Activated B cell treated with CpG ODN at 0.5 μM for 24 hours (primary cell): Measurements from ENCODE around the gene CHAF1A. TPM values are rescaled to one million over a fixed set of nuclear protein-coding genes. Genes with fewer than 3 reads are reported as not detected.
A peak's percentile ranks its signal among the peaks of the same experiment; 100 is the strongest.

ENCODE experiments used
- ATAC-seq: fragments of 200-7000 bp; cut with Tn5 transposase; one replicate; pipeline ENCODE4 v1.10.0; 2021; ENCODE audit warnings: low read depth, mild to moderate bottlenecking, moderate library complexity
- CTCF ChIA-PET: fragments of 350-600 bp; sonication (Branson Sonifier 250); formaldehyde crosslinking; loops from one replicate; lab custom pipeline; 2021; ENCODE audit warnings: antibody characterized with exemption; lab: Charles Lee
- POLR2A ChIA-PET: fragments of 350-600 bp; sonication (Branson Sonifier 250); formaldehyde crosslinking; loops from one replicate; lab custom pipeline; 2021; ENCODE audit warnings: antibody characterized with exemption; lab: Charles Lee
- DNase-seq: peaks from one replicate; pipeline ENCODE4 v3.0.0; 2022
- H3K27ac Mint-ChIP-seq: one replicate; pipeline ENCODE4 v1.8.0; 2020; ENCODE audit warnings: mixed read lengths
- H3K27me3 Mint-ChIP-seq: one replicate; pipeline ENCODE4 v1.8.0; 2021; ENCODE audit warnings: mixed read lengths
- H3K36me3 Mint-ChIP-seq: one replicate; pipeline ENCODE4 v1.8.0; 2021; ENCODE audit warnings: low read depth, mixed read lengths
- H3K4me1 Mint-ChIP-seq: one replicate; pipeline ENCODE4 v1.8.0; 2021; ENCODE audit warnings: mixed read lengths
- H3K4me3 Mint-ChIP-seq: one replicate; pipeline ENCODE4 v1.8.0; 2020; ENCODE audit warnings: mild to moderate bottlenecking, mixed read lengths
- H3K9me3 Mint-ChIP-seq: one replicate; pipeline ENCODE4 v1.8.0; 2020; ENCODE audit warnings: mixed read lengths
- CTCF ChIP-seq: fragments of 200-600 bp; IDR thresholded peaks from one replicate; pipeline ENCODE4 v1.8.0; 2022; ENCODE audit warnings: antibody characterized with exemption, mild to moderate bottlenecking
- intact Hi-C: fragments of 100-400 bp; cut with micrococcal nuclease; formaldehyde crosslinking; loops from one replicate; pipeline ENCODE4 v1.15.1; 2024
- total RNA-seq: library from RNA; stranded (reverse); gene quantifications from 2 replicates; pipeline ENCODE4 v1.2.3, GENCODE V29; 2022

The CHAF1A gene
- total RNA-seq, 1 donor from 2014 or later = 19.2 TPM

GRCh38 chr19:4366666-4367335, 35.6 kb upstream of the CHAF1A start:
- CTCF ChIA-PET = interaction anchor here (4.2 kb wide), 1 partner anchor 34 kb away, joined by 31 read pairs; the partner anchor contains the start of gene SH3GL1

GRCh38 chr19:4367336-4367723, 35.1 kb upstream of the CHAF1A start:
- intact Hi-C loops = loop anchor here (5.0 kb wide), 1 partner anchor 105 kb away; the partner anchor contains the start of gene HDGFL2
- ChIA-PET POLR2A (interaction anchor here (1.0 to 1.8 kb wide), 2 partner anchors 12 to 24 kb away, joined by 3 to 10 read pairs; partner anchors contain the start of gene MPND), CTCF (interaction anchor here (4.2 kb wide), 1 partner anchor 33 kb away, joined by 31 read pairs; the partner anchor contains the start of gene SH3GL1)
- Mint-ChIP-seq H3K4me3 (no peak overlapping the region), H3K36me3 (peaks cover 23% of the 10 kb centered on the region), H3K27ac (peak overlapping the region; percentile 92), H3K9me3 (no peaks in the 10 kb centered on the region), H3K4me1 (peaks cover 49% of the 10 kb centered on the region), H3K27me3 (no peaks in the 10 kb centered on the region)
- ATAC-seq (no peak), DNase-seq (no peak)
- no peak for TF ChIP-seq CTCF

More at GRCh38 chr19:4366666-4367335, 35.6 kb upstream of the CHAF1A start:
- peaks cover 29% of the 10 kb centered on the region for H3K36me3 Mint-ChIP-seq
- H3K27ac Mint-ChIP-seq = peak overlapping the region; percentile 92
- intact Hi-C loops = loop anchor here (5.0 kb wide), 1 partner anchor 106 kb away; the partner anchor contains the start of gene HDGFL2
- no peak for ATAC-seq
- H3K9me3 Mint-ChIP-seq = no peaks in the 10 kb centered on the region
- POLR2A ChIA-PET = interaction anchor here (0.7 to 1.4 kb wide), 3 partner anchors 19 to 258 kb away, joined by 3 to 5 read pairs (median 3); partner anchors contain the start of gene SH3GL1
- no peaks in the 10 kb centered on the region for H3K27me3 Mint-ChIP-seq
- DNase-seq = no peak
- no peak for TF ChIP-seq CTCF
- no peak overlapping the region for H3K4me3 Mint-ChIP-seq
- H3K4me1 Mint-ChIP-seq = peaks cover 43% of the 10 kb centered on the region

- intact Hi-C loops = loop anchor here (5.0 kb wide), 1 partner anchor 105 kb away; the partner anchor contains the start of gene HDGFL2
- H3K36me3 Mint-ChIP-seq = peaks cover 19% of the 10 kb centered on the region
- H3K27me3 Mint-ChIP-seq = no peaks in the 10 kb centered on the region
- CTCF ChIA-PET = interaction anchor here (1.4 to 4.2 kb wide), 2 partner anchors 26 to 33 kb away, joined by 3 to 31 read pairs; partner anchors contain the start of gene SH3GL1
- DNase-seq (no peak), ATAC-seq (peak; percentile 34)
- H3K27ac Mint-ChIP-seq = peak overlapping the region; percentile 92
- H3K4me1 Mint-ChIP-seq = peaks cover 53% of the 10 kb centered on the region
- H3K9me3 Mint-ChIP-seq = no peaks in the 10 kb centered on the region
- TF ChIP-seq CTCF = no peak
- peak overlapping the region; percentile 24 for H3K4me3 Mint-ChIP-seq
- POLR2A ChIA-PET = interaction anchor here (1.0 to 1.8 kb wide), 3 partner anchors 12 to 33 kb away, joined by 3 to 10 read pairs (median 6); partner anchors contain the start of genes MPND and SH3GL1
Measured at GRCh38 chr19:4367781-4368127, 34.7 kb upstream of the CHAF1A start.

GRCh38 chr19:4368128-4368820, 34.2 kb upstream of the CHAF1A start:
- DNase-seq (peak; percentile 44), ATAC-seq (peak; percentile 5)
- peak overlapping the region; percentile 92 for H3K27ac Mint-ChIP-seq
- intact Hi-C loops = loop anchor here (5.0 kb wide), 1 partner anchor 104 kb away; the partner anchor contains the start of gene HDGFL2
- H3K36me3 Mint-ChIP-seq = peaks cover 15% of the 10 kb centered on the region
- ChIA-PET CTCF (interaction anchor here (1.4 to 4.2 kb wide), 2 partner anchors 26 to 32 kb away, joined by 3 to 31 read pairs; partner anchors contain the start of gene SH3GL1), POLR2A (interaction anchor here (0.9 to 1.8 kb wide), 6 partner anchors 11 to 34 kb away, joined by 3 to 10 read pairs (median 4); partner anchors contain the start of genes CHAF1A, MPND and SH3GL1)
- peaks cover 57% of the 10 kb centered on the region for H3K4me1 Mint-ChIP-seq
- H3K4me3 Mint-ChIP-seq = peak overlapping the region; percentile 77
- H3K9me3 Mint-ChIP-seq = no peaks in the 10 kb centered on the region
- H3K27me3 Mint-ChIP-seq = no peaks in the 10 kb centered on the region
- no peak for TF ChIP-seq CTCF
